ENCODE results near the gene STX7.

STX7 gene

GRCh38 chr6:132479131-132479530 lies 33.8 kb downstream of the STX7 start:
- H3K4me1 ChIP-seq: peaks cover 6% of the 10 kb centered on the region
- in situ Hi-C loops (cut with MboI; ENCODE audit: low sequenced_read_pairs): no loop called here

GRCh38 chr6:132478674-132479073 lies 34.2 kb downstream of the STX7 start:
- in situ Hi-C loops (cut with MboI; ENCODE audit: low sequenced_read_pairs): no loop called here
- Histone ChIP-seq H3K4me3 (no peak overlapping the region), H3K9me3 (no peaks in the 10 kb centered on the region), H3K27me3 (ENCODE audit: low read depth) (no peaks in the 10 kb centered on the region), H3K4me1 (peaks cover 6% of the 10 kb centered on the region), H3K36me3 (replicated peaks) (no peaks in the 10 kb centered on the region)
- no peak for DNase-seq (ENCODE audit: low spot score in 2 of 2)

More at GRCh38 chr6:132479131-132479530, 33.8 kb downstream of the STX7 start:
- Histone ChIP-seq H3K27me3 (ENCODE audit: low read depth) (no peaks in the 10 kb centered on the region), H3K36me3 (replicated peaks) (no peaks in the 10 kb centered on the region), H3K9me3 (no peaks in the 10 kb centered on the region), H3K4me3 (no peak overlapping the region)
- no peak for DNase-seq (ENCODE audit: low spot score in 2 of 2)

- in situ Hi-C loops (cut with MboI; ENCODE audit: low sequenced_read_pairs): no loop called here
- no peaks in the 10 kb centered on the region for H3K27me3 ChIP-seq (ENCODE audit: low read depth)
- no peaks in the 10 kb centered on the region for H3K9me3 ChIP-seq
- H3K4me1 ChIP-seq: peaks cover 6% of the 10 kb centered on the region
- DNase-seq (ENCODE audit: low spot score in 2 of 2): no peak
- H3K36me3 ChIP-seq (replicated peaks): no peaks in the 10 kb centered on the region
- H3K4me3 ChIP-seq: no peak overlapping the region
Observed at GRCh38 chr6:132478266-132478665, 34.6 kb downstream of the STX7 start.

- Histone ChIP-seq H3K9me3 (no peaks in the 10 kb centered on the region), H3K4me1 (peaks cover 6% of the 10 kb centered on the region), H3K27me3 (ENCODE audit: low read depth) (no peaks in the 10 kb centered on the region), H3K4me3 (no peak overlapping the region), H3K36me3 (replicated peaks) (no peaks in the 10 kb centered on the region)
- in situ Hi-C loops (cut with MboI; ENCODE audit: low sequenced_read_pairs): no loop called here
- DNase-seq (ENCODE audit: low spot score in 2 of 2): no peak
Observed at GRCh38 chr6:132476688-132477087, 36.2 kb downstream of the STX7 start.

GRCh38 chr6:132475925-132476324 lies 37.0 kb downstream of the STX7 start:
- in situ Hi-C loops (cut with MboI; ENCODE audit: low sequenced_read_pairs): no loop called here

GRCh38 chr6:132471787-132472186 lies 41.1 kb downstream of the STX7 start:
- Histone ChIP-seq H3K36me3 (replicated peaks) (peaks cover 4% of the 10 kb centered on the region), H3K27me3 (ENCODE audit: low read depth) (no peaks in the 10 kb centered on the region), H3K9me3 (no peaks in the 10 kb centered on the region), H3K4me1 (peaks cover 2% of the 10 kb centered on the region), H3K4me3 (no peak overlapping the region)
- in situ Hi-C loops (cut with MboI; ENCODE audit: low sequenced_read_pairs): no loop called here
- DNase-seq (ENCODE audit: low spot score in 2 of 2): no peak

More at GRCh38 chr6:132475925-132476324, 37.0 kb downstream of the STX7 start:
- Histone ChIP-seq H3K9me3 (no peaks in the 10 kb centered on the region), H3K4me1 (peaks cover 6% of the 10 kb centered on the region), H3K27me3 (ENCODE audit: low read depth) (no peaks in the 10 kb centered on the region), H3K36me3 (replicated peaks) (no peaks in the 10 kb centered on the region), H3K4me3 (no peak overlapping the region)
- no peak for DNase-seq (ENCODE audit: low spot score in 2 of 2)

- no peak for DNase-seq (ENCODE audit: low spot score in 2 of 2)
- Histone ChIP-seq H3K9me3 (no peaks in the 10 kb centered on the region), H3K4me3 (no peak overlapping the region), H3K36me3 (replicated peaks) (peaks cover 4% of the 10 kb centered on the region), H3K4me1 (no peaks in the 10 kb centered on the region), H3K27me3 (ENCODE audit: low read depth) (no peaks in the 10 kb centered on the region)
- in situ Hi-C loops (cut with MboI; ENCODE audit: low sequenced_read_pairs): no loop called here
Observed at GRCh38 chr6:132466952-132467351, 46.0 kb downstream of the STX7 start.

- in situ Hi-C loops (cut with MboI; ENCODE audit: low sequenced_read_pairs): no loop called here
- no peak for DNase-seq (ENCODE audit: low spot score in 2 of 2)
- H3K36me3 ChIP-seq (replicated peaks): peaks cover 7% of the 10 kb centered on the region
Observed at GRCh38 chr6:132465530-132466485, 47.1 kb downstream of the STX7 start.

GRCh38 chr6:132464538-132465256 lies 48.2 kb downstream of the STX7 start:
- H3K4me1 ChIP-seq: no peaks in the 10 kb centered on the region
- in situ Hi-C loops (cut with MboI; ENCODE audit: low sequenced_read_pairs): no loop called here
- H3K27me3 ChIP-seq (ENCODE audit: low read depth): no peaks in the 10 kb centered on the region
- peaks cover 7% of the 10 kb centered on the region for H3K36me3 ChIP-seq (replicated peaks)
- H3K9me3 ChIP-seq: no peaks in the 10 kb centered on the region
- no peak overlapping the region for H3K4me3 ChIP-seq
- no peak for DNase-seq (ENCODE audit: low spot score in 2 of 2)

More at GRCh38 chr6:132465530-132466485, 47.1 kb downstream of the STX7 start:
- no peak overlapping the region for H3K4me3 ChIP-seq
- H3K27me3 ChIP-seq (ENCODE audit: low read depth): no peaks in the 10 kb centered on the region
- H3K9me3 ChIP-seq: no peaks in the 10 kb centered on the region
- H3K4me1 ChIP-seq: no peaks in the 10 kb centered on the region

- Histone ChIP-seq H3K36me3 (replicated peaks) (peaks cover 3% of the 10 kb centered on the region; the same call in 1 of the 2 replicates), H3K4me1 (no peaks in the 10 kb centered on the region), H3K27me3 (ENCODE audit: low read depth) (no peaks in the 10 kb centered on the region), H3K9me3 (no peaks in the 10 kb centered on the region), H3K4me3 (no peak overlapping the region)
- in situ Hi-C loops (cut with MboI; ENCODE audit: low sequenced_read_pairs): no loop called here
- no peak for DNase-seq (ENCODE audit: low spot score in 2 of 2)
Observed at GRCh38 chr6:132461958-132462357, 51.0 kb downstream of the STX7 start.

GRCh38 chr6:132459605-132459952 lies 53.3 kb downstream of the STX7 start:
- DNase-seq (ENCODE audit: low spot score in 2 of 2): no peak
- Histone ChIP-seq H3K36me3 (replicated peaks) (peaks cover 3% of the 10 kb centered on the region; the same call in 1 of the 2 replicates), H3K9me3 (no peaks in the 10 kb centered on the region), H3K4me3 (no peak overlapping the region), H3K4me1 (no peaks in the 10 kb centered on the region), H3K27me3 (ENCODE audit: low read depth) (no peaks in the 10 kb centered on the region)
- in situ Hi-C loops (cut with MboI; ENCODE audit: low sequenced_read_pairs): no loop called here

- H3K36me3 ChIP-seq (replicated peaks): peaks cover 3% of the 10 kb centered on the region; the same call in 1 of the 2 replicates
- no peaks in the 10 kb centered on the region for H3K9me3 ChIP-seq
- H3K4me1 ChIP-seq: no peaks in the 10 kb centered on the region
- H3K27me3 ChIP-seq (ENCODE audit: low read depth): no peaks in the 10 kb centered on the region
- DNase-seq (ENCODE audit: low spot score in 2 of 2): no peak
- in situ Hi-C loops (cut with MboI; ENCODE audit: low sequenced_read_pairs): no loop called here
- H3K4me3 ChIP-seq: no peak overlapping the region
Observed at GRCh38 chr6:132458887-132459604, 53.9 kb downstream of the STX7 start.

- Histone ChIP-seq H3K27me3 (ENCODE audit: low read depth) (no peaks in the 10 kb centered on the region), H3K4me1 (no peaks in the 10 kb centered on the region), H3K4me3 (no peak overlapping the region), H3K36me3 (replicated peaks) (peaks cover 3% of the 10 kb centered on the region; the same call in 1 of the 2 replicates), H3K9me3 (no peaks in the 10 kb centered on the region)
- in situ Hi-C loops (cut with MboI; ENCODE audit: low sequenced_read_pairs): no loop called here
- no peak for DNase-seq (ENCODE audit: low spot score in 2 of 2)
Observed at GRCh38 chr6:132456700-132457143, 56.2 kb downstream of the STX7 start.

All from HAP-1 (cell line).